Stimulated activated CD8-positive, alpha-beta memory T cell treated with anti-CD3 and anti-CD28 coated beads, Interleukin-15, amount 100 ng/mL, for 48 hours (primary cell): ENCODE results near the gene C1QC.
A peak's percentile ranks its signal among the peaks of the same experiment; 100 is the strongest.
"Not testable (repeated sequence)": the region's sequence is repeated elsewhere in the genome, so short reads cannot be mapped to it uniquely, and the experiment has no call there.

Experiments used
- DNase-seq, 2 donors: peaks; one replicate each; pipeline ENCODE4 v3.0.0-alpha.2; 2020; ENCODE audit warnings: low read depth in 2 of 2

Gene C1QC

GRCh38 chr1:22650089-22650693, 6.8 kb downstream of the C1QC start:
- DNase-seq = no peak

GRCh38 chr1:22651941-22652856, 8.8 kb downstream of the C1QC start:
- DNase-seq = no peak

- no peak for DNase-seq
These were observed 9.5 kb downstream of the C1QC start, which contains the start of gene C1QB for GRCh38 chr1:22652881-22653316. Gene C1QB (plus strand): TSS chr1:22653236. CDS start chr1:22659463, 6,227 bp downstream.

- no peak for DNase-seq
These were observed 11.3 kb downstream of the C1QC start for GRCh38 chr1:22654692-22655091.

GRCh38 chr1:22658385-22659163, 15.1 kb downstream of the C1QC start:
- DNase-seq = no peak

- DNase-seq = no peak
These were observed 17.3 kb downstream of the C1QC start for GRCh38 chr1:22660716-22661241.

GRCh38 chr1:22661880-22662279, 18.4 kb downstream of the C1QC start:
- no peak for DNase-seq

- no peak for DNase-seq
These were observed 18.9 kb downstream of the C1QC start for GRCh38 chr1:22662318-22662717.

GRCh38 chr1:22662986-22663408, 19.6 kb downstream of the C1QC start:
- no peak for DNase-seq

GRCh38 chr1:22665752-22666151, 22.3 kb downstream of the C1QC start:
- no peak for DNase-seq

GRCh38 chr1:22666412-22666811, 23.0 kb downstream of the C1QC start:
- no peak for DNase-seq

GRCh38 chr1:22668840-22669239, 25.4 kb downstream of the C1QC start:
- not testable (repeated sequence) for DNase-seq

- DNase-seq = no peak
These were observed 27.0 kb downstream of the C1QC start for GRCh38 chr1:22670352-22670975.

GRCh38 chr1:22671999-22672398, 28.6 kb downstream of the C1QC start:
- DNase-seq = no peak

- peak; percentile 5 to 14 for DNase-seq
These were observed 30.3 kb downstream of the C1QC start for GRCh38 chr1:22673486-22674409.

GRCh38 chr1:22674410-22674749, 30.9 kb downstream of the C1QC start:
- DNase-seq = no peak

GRCh38 chr1:22676151-22676550, 32.7 kb downstream of the C1QC start:
- DNase-seq = not testable (repeated sequence)

- DNase-seq = no peak
These were observed 33.6 kb downstream of the C1QC start for GRCh38 chr1:22676916-22677583.

GRCh38 chr1:22677931-22678896, 34.8 kb downstream of the C1QC start:
- no peak for DNase-seq
